ENCODE results near the gene MYCL. TPM values are rescaled to one million over a fixed set of nuclear protein-coding genes. Genes with fewer than 3 reads are reported as not detected.

MYCL gene
- total and polyA plus RNA-seq, 2 of the 4 experiments (the other 2 are of a cell fraction) = 0.72 to 0.87 TPM

DNA sequence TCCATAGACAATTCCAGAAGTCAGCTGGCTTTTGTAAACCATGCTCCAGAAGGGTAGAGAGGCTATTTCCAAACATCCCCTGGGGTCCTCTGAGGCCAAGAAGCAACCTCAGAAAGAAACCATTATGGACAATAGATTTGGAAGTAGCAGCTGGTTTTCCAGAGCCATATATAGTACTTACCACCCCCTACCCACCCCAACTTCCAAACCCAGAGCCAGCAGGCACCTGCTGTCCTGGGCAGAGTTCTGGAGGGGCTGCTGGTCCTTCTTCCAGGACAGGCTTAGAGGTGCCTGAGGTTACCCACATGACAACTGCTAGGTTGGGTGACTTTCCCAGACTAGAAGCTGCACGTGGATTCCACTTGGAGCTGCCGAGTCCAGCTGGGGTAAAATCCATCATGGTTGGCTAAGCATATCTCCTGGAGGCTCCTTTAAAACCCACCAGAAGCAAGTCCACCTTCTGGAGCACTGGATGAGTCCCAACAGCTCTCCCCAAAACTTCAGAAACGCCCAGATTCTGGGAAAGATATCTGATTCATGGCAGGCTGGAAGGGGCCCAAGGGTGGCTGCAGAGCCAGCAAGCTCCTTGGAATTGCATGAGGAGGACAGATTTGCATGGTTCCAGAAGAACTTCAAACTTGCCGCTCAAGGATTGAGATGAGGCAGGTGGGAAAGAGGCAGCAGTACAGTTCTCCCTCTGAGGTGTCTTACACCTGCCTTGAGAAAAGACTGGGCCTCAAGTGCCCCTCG, 5.8 kb downstream of the MYCL start:
- Histone ChIP-seq H3K79me1 (ENCODE audit: low read depth in 1 of 2, low read length in 2 of 2) (no peaks in the 10 kb centered on the region), H4K8ac (ENCODE audit: low read depth in 2 of 2, low read length in 2 of 2) (no peak overlapping the region), H3K27ac (ENCODE audit: insufficient read depth, low read length) (no peak overlapping the region), H4K5ac (ENCODE audit: low read depth, low read length) (no peak overlapping the region), H3K4ac (ENCODE audit: low read depth, low read length) (no peak overlapping the region), H3K4me2 (ENCODE audit: low read depth, low read length) (no peak overlapping the region), H3K9me3 (ENCODE audit: control insufficient read depth, insufficient read depth, low read length) (no peaks in the 10 kb centered on the region), H3K23ac (ENCODE audit: low read depth, low read length) (no peak overlapping the region), H2AFZ (replicated peaks; ENCODE audit: low read length, poor library complexity) (peak overlapping the region; percentile 52), H4K91ac (ENCODE audit: insufficient read depth, low read depth, low read length) (no peak overlapping the region), H2AK9ac (replicated peaks; ENCODE audit: low read depth, low read length, poor library complexity) (no peak overlapping the region), H2AK5ac (ENCODE audit: low read depth, low read length) (0 out of 2 replicates have a peak overlapping the region, but pooled peaks have one; percentile 33), H3K9me1 (ENCODE audit: insufficient read depth, low read length) (peaks cover 14% of the 10 kb centered on the region), H3K18ac (ENCODE audit: low read depth, low read length) (no peak overlapping the region), H3K4me1 (ENCODE audit: control insufficient read depth, insufficient read depth, low read length) (peaks cover 15% of the 10 kb centered on the region), H2BK5ac (ENCODE audit: low read depth, low read length, poor library complexity, severe bottlenecking) (no peak overlapping the region), H3K56ac (ENCODE audit: extremely low read depth, insufficient read depth, low read length) (no peak overlapping the region), H2BK15ac (ENCODE audit: low read depth, low read length) (no peak overlapping the region), H3K9ac (ENCODE audit: low read depth, low read length) (no peak overlapping the region), H3K14ac (replicated peaks; ENCODE audit: low read depth, low read length) (no peak overlapping the region), H4K20me1 (ENCODE audit: insufficient read depth, low read length) (peaks cover 12% of the 10 kb centered on the region; the same call in 1 of the 2 replicates), H2BK20ac (ENCODE audit: low read depth, low read length) (no peak overlapping the region), H2BK120ac (ENCODE audit: low read depth, low read length) (no peak overlapping the region), H3K27me3 (ENCODE audit: control insufficient read depth, insufficient read depth, low read length) (peaks cover 8% of the 10 kb centered on the region), H3K4me3 (ENCODE audit: insufficient read depth, low read depth, low read length) (no peak overlapping the region), H3K36me3 (ENCODE audit: control insufficient read depth, insufficient read depth, low read length) (no peaks in the 10 kb centered on the region)
- CTCF ChIA-PET = interaction anchor here (0.6 kb wide), 1 partner anchor 15 kb away, joined by 4 read pairs; no protein-coding TSS in a partner anchor
- in situ Hi-C loops (cut with MboI; ENCODE audit: low sequenced_read_pairs) (loop anchor here (5.0 kb wide), 1 partner anchor 64 kb away; no protein-coding TSS in a partner anchor), dilution Hi-C loops (cut with HindIII; ENCODE audit: low sequenced_read_pairs, unreplicated experiment) (no loop called here), intact Hi-C loops (cut with micrococcal nuclease) (no loop called here)
- TF ChIP-seq BHLHE40 (IDR thresholded peaks at IDR 0.05; ENCODE audit: low read depth, low read length) = no peak
- no peak for TF ChIP-seq MXI1 (IDR thresholded peaks at IDR 0.05; ENCODE audit: borderline replicate concordance, low read depth, low read length)
- no peak for TF ChIP-seq MAZ (IDR thresholded peaks at IDR 0.05; ENCODE audit: borderline replicate concordance, low read depth, low read length)
- no peak for TF ChIP-seq CHD1 (IDR thresholded peaks at IDR 0.05; ENCODE audit: low read depth, low read length)
- TF ChIP-seq NFE2L2 (IDR thresholded peaks at IDR 0.05; ENCODE audit: low read depth, low read length) = no peak
- no peak for TF ChIP-seq POLR2A (IDR thresholded peaks at IDR 0.05; ENCODE audit: low read depth, low read length)
- TF ChIP-seq CTCF (conservative IDR thresholded peaks at IDR 0.05; ENCODE audit: low read depth, low read length) = no peak
- no peak for TF ChIP-seq MAFK (IDR thresholded peaks at IDR 0.05; ENCODE audit: low read depth, low read length)
- TF ChIP-seq SMC3 (IDR thresholded peaks at IDR 0.05; ENCODE audit: low read depth, low read length) = no peak
- TF ChIP-seq RCOR1 (IDR thresholded peaks at IDR 0.05; ENCODE audit: insufficient replicate concordance, low read length) = no peak
- TF ChIP-seq RAD21 (IDR thresholded peaks at IDR 0.05; ENCODE audit: low read length) = no peak
- BruUV-seq (replicated peaks) = no TSS peak
- DNase-seq (no peak), ATAC-seq (ENCODE audit: low read depth) (no peak)
- POLR2A ChIA-PET (ENCODE audit: unreplicated experiment) = no interaction called here
- 90% methylated on average over 2 of the region's 5 CpGs; no CpG with 5 or more reads in 1 of the 2 experiments for WGBS, 2 experiments (ENCODE audit: extremely low coverage in 2 of 2, insufficient read length in 1 of 2)

Measured in IMR-90 (cell line).